ENCODE data around the gene CDC42SE2.
"Not testable (repeated sequence)": the region's sequence is repeated elsewhere in the genome, so short reads cannot be mapped to it uniquely, and the experiment has no call there.

The CDC42SE2 gene

DNA sequence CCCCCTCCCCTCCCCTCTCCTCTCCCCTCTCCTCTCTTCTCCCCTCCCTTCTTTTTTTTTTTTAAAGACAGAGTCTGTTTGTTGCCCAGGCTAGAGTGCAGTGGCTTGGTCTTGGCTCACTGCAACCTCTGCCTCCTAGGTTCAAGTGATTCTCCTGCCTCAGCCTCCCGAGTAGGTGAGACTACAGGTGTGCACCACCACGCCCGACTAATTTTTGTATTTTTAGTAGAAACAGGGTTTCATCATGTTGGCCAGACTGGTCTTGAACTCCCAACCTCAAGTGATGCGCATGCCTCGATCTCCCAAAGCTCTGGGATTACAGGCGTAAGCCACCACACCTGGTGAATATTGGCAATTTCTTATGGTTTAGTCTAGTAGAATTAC is 14.9 kb downstream of the CDC42SE2 start:
- not testable (repeated sequence) for H3K9ac ChIP-seq (ENCODE audit: low read depth, low read length); H3K36me3 ChIP-seq (ENCODE audit: control insufficient read depth, insufficient read depth, low read length); H3K4me3 ChIP-seq (ENCODE audit: low read depth, low read length); H3K27me3 ChIP-seq (ENCODE audit: control insufficient read depth, insufficient read depth, low read length); H3K9me3 ChIP-seq (ENCODE audit: control insufficient read depth, insufficient read depth, low read length); H3K4me1 ChIP-seq (ENCODE audit: control insufficient read depth, insufficient read depth, low read length); H3K27ac ChIP-seq (ENCODE audit: low read depth, low read length)

DNA sequence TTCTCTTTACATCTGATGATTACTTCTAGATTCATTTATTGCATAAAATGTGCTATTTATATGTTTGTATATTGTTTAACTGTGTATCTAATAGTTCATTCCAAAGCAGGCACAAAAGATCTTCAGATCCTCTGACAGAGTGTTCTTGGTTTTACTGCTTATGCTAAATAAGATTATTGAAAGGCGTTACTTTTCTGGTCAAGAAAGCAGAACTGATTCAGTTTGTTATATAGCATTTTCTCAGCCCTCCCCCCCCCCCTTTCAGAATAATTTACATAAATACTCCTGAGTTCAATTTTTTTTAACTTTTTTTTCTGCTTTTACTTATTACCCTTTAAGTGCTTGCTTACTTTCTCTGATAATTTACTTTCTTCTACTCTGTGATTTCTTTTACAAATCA is 15.4 kb downstream of the CDC42SE2 start:
- H3K4me1 ChIP-seq (ENCODE audit: control insufficient read depth, insufficient read depth, low read length): peaks cover 9% of the 10 kb centered on the region; the same call in 1 of the 2 replicates
- H3K9ac ChIP-seq (ENCODE audit: low read depth, low read length): no peak overlapping the region
- H3K4me3 ChIP-seq (ENCODE audit: low read depth, low read length): no peak overlapping the region
- no peaks in the 10 kb centered on the region for H3K27me3 ChIP-seq (ENCODE audit: control insufficient read depth, insufficient read depth, low read length)
- H3K27ac ChIP-seq (ENCODE audit: low read depth, low read length): no peak overlapping the region
- H3K36me3 ChIP-seq (ENCODE audit: control insufficient read depth, insufficient read depth, low read length): no peaks in the 10 kb centered on the region
- H3K9me3 ChIP-seq (ENCODE audit: control insufficient read depth, insufficient read depth, low read length): no peaks in the 10 kb centered on the region

DNA sequence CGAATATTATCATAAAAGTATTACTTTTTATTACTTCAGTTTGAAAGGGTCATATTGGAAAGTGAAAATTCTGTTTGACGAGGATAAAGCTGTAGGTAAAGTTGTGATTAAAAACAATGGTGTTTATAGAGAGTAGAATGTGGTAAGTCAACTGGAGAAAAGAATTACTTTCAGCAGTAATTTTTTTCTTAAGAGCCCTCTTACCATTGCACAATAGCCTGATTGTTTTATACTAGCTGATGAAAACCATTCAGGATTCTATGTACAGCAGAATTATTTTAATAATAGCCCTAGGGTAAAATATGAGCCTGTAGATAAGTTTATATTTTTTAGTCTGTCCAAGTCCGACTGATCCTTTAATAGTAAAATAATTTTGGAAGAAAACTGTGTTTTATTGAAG is 16.6 kb downstream of the CDC42SE2 start:
- Histone ChIP-seq H3K27me3 (ENCODE audit: control insufficient read depth, insufficient read depth, low read length) (no peaks in the 10 kb centered on the region), H3K36me3 (ENCODE audit: control insufficient read depth, insufficient read depth, low read length) (no peaks in the 10 kb centered on the region), H3K27ac (ENCODE audit: low read depth, low read length) (no peak overlapping the region), H3K4me1 (ENCODE audit: control insufficient read depth, insufficient read depth, low read length) (peaks cover 9% of the 10 kb centered on the region; the same call in 1 of the 2 replicates), H3K9ac (ENCODE audit: low read depth, low read length) (no peak overlapping the region), H3K9me3 (ENCODE audit: control insufficient read depth, insufficient read depth, low read length) (no peaks in the 10 kb centered on the region), H3K4me3 (ENCODE audit: low read depth, low read length) (no peak overlapping the region)

DNA sequence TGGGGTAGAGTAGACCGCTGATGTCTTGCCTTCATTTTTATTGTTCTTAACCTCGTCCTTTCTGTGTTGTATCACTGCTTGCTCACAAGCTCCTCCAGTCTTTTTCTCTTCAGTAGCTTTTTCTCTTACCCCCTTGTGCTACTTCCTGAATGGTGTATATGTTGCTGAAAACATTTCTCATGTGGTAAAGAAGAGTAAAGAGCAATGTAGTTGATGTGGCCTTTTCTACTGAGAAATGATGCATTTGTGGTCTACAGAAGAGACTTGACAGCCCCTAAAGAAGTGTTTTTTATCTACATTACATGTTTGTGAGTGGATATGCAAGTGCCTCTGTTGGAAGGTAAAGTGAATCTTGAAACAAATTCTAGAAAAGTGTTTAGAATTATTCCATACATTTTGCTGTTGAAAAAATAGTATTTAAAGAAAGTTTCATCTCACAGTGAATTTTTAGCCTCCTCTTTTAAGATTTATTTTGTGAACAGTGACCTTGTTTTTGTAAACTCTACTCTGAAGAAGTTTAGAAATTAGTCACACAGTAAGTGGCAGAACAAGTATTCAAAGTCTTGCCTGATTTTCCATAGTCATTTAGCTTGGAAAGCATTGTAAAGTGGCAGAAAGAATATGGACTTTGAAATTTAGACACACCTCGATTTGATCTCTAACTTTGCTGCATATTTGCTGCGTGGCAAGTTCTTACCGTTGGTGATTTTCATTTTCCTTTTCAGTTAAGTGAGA is 17.4 kb downstream of the CDC42SE2 start:
- Histone ChIP-seq H3K27ac (ENCODE audit: low read depth, low read length) (no peak overlapping the region), H3K36me3 (ENCODE audit: control insufficient read depth, insufficient read depth, low read length) (no peaks in the 10 kb centered on the region), H3K27me3 (ENCODE audit: control insufficient read depth, insufficient read depth, low read length) (no peaks in the 10 kb centered on the region), H3K4me1 (ENCODE audit: control insufficient read depth, insufficient read depth, low read length) (peaks cover 9% of the 10 kb centered on the region; the same call in 1 of the 2 replicates), H3K9ac (ENCODE audit: low read depth, low read length) (no peak overlapping the region), H3K9me3 (ENCODE audit: control insufficient read depth, insufficient read depth, low read length) (no peaks in the 10 kb centered on the region), H3K4me3 (ENCODE audit: low read depth, low read length) (no peak overlapping the region)

DNA sequence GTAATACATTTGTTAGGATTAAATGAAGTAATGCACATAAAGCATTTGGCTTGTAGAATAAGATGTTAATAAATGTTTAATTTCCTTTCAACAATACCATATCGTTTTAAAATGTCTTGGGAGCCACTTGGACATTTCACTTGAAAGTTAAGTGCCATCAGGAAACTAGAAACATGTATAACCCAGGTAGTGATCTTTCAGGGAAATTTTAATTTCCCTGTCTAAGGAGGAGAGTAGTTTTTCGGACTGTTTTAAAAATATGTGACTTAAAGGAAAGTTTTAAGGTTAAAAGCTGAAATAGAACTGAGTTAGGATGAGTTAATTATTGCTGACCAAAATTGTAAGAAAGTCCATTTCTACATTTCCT is 18.0 kb downstream of the CDC42SE2 start:
- Histone ChIP-seq H3K27ac (ENCODE audit: low read depth, low read length) (no peak overlapping the region), H3K36me3 (ENCODE audit: control insufficient read depth, insufficient read depth, low read length) (no peaks in the 10 kb centered on the region), H3K4me1 (ENCODE audit: control insufficient read depth, insufficient read depth, low read length) (peaks cover 9% of the 10 kb centered on the region; the same call in 1 of the 2 replicates), H3K9me3 (ENCODE audit: control insufficient read depth, insufficient read depth, low read length) (no peaks in the 10 kb centered on the region), H3K27me3 (ENCODE audit: control insufficient read depth, insufficient read depth, low read length) (no peaks in the 10 kb centered on the region), H3K4me3 (ENCODE audit: low read depth, low read length) (no peak overlapping the region), H3K9ac (ENCODE audit: low read depth, low read length) (no peak overlapping the region)

DNA sequence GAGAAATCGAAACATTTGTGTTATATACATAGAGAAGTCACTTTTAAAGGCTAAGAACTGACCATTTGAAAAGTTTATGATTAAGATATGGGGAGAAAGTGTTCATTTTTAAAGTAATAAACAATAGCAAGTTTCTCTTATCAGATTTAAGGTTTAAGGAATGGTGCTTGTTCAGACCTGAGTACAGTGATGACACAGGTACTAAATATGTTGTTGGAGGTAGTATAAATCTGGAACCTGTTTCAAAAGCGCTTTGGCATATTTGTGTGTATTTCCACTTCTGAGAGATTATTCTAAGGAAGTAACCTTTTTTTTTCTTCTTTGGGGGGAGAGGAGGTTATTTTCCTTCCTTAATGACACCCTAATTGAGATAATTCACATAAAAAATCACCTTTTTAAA is 18.4 kb downstream of the CDC42SE2 start:
- Histone ChIP-seq H3K36me3 (ENCODE audit: control insufficient read depth, insufficient read depth, low read length) (no peaks in the 10 kb centered on the region), H3K27me3 (ENCODE audit: control insufficient read depth, insufficient read depth, low read length) (no peaks in the 10 kb centered on the region), H3K4me1 (ENCODE audit: control insufficient read depth, insufficient read depth, low read length) (peaks cover 9% of the 10 kb centered on the region; the same call in 1 of the 2 replicates), H3K27ac (ENCODE audit: low read depth, low read length) (no peak overlapping the region), H3K9me3 (ENCODE audit: control insufficient read depth, insufficient read depth, low read length) (no peaks in the 10 kb centered on the region), H3K4me3 (ENCODE audit: low read depth, low read length) (no peak overlapping the region), H3K9ac (ENCODE audit: low read depth, low read length) (no peak overlapping the region)

DNA sequence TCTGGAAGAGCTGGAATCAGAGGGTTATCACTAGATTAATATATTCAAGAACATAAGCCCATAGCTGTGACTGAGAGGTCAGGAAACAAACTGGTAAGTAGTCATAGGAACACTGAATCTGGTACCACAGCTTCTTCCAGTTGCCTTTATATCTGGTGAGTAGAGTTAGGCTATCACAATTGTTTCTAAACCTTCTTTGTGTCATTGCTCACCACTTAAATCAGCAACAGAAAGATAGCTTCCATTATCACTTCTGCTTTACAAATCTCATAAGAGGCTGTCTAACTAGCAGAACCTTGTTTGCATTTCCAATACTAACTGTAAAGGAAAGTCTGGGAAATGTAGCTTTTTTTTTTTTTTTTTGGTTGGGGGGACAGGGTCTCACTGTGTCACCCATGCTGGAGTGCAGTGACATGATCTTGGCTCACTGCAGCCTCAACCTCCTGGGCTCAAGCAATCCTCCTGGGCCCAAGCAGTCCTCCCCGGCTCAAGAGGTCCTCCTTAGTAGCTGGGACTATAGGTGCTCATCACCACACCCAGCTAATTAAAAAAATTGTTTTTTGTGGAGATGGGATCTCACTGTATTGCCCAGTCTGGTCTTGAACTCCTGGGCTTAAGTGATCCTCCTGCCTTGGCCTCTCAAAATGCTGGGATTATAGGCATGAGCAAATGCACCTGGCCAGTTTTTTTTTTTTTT is 22.0 kb downstream of the CDC42SE2 start:
- H3K27ac ChIP-seq (ENCODE audit: low read depth, low read length): no peak overlapping the region
- H3K9ac ChIP-seq (ENCODE audit: low read depth, low read length): no peak overlapping the region
- no peak overlapping the region for H3K4me3 ChIP-seq (ENCODE audit: low read depth, low read length)
- H3K36me3 ChIP-seq (ENCODE audit: control insufficient read depth, insufficient read depth, low read length): no peaks in the 10 kb centered on the region
- H3K9me3 ChIP-seq (ENCODE audit: control insufficient read depth, insufficient read depth, low read length): no peaks in the 10 kb centered on the region
- peaks cover 5% of the 10 kb centered on the region; the same call in 1 of the 2 replicates for H3K4me1 ChIP-seq (ENCODE audit: control insufficient read depth, insufficient read depth, low read length)
- H3K27me3 ChIP-seq (ENCODE audit: control insufficient read depth, insufficient read depth, low read length): no peaks in the 10 kb centered on the region

DNA sequence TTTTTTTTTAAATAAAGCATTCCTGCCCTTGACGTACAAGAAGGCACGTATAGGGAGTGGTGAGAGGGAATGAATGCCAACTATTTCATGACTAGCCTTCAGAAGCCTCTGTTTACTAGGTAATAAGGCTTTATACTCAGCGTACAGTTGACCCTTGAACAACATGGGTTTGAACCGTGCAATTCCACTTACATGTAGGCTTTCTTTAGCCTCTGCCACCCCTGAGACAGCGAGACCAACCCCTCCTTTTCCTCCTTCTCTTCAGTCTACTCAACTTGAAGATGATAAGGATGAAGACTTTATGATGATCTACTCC is 22.5 kb downstream of the CDC42SE2 start:
- H3K36me3 ChIP-seq (ENCODE audit: control insufficient read depth, insufficient read depth, low read length): no peaks in the 10 kb centered on the region

DNA sequence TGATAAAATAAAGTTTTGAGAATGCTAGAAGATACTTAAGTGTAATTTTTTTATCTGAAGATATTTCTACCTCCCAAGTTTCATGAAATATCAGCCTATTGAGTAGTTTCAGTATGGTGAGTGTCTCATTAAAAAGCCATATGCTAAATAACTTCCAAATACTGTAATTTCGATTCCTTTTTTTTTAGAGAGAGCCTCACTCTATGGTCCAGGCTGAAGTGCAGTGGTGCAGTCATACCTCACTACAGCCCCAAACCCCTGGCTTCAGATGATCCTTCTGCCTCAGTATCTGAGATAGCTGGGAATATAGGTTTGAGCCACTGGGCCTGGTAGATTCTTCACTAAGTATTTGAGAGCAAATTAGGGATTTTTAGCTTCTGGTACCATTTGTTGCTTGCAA is 24.5 kb downstream of the CDC42SE2 start:
- Histone ChIP-seq H3K4me3 (ENCODE audit: low read depth, low read length) (no peak overlapping the region), H3K9ac (ENCODE audit: low read depth, low read length) (no peak overlapping the region), H3K36me3 (ENCODE audit: control insufficient read depth, insufficient read depth, low read length) (no peaks in the 10 kb centered on the region), H3K4me1 (ENCODE audit: control insufficient read depth, insufficient read depth, low read length) (no peaks in the 10 kb centered on the region), H3K27ac (ENCODE audit: low read depth, low read length) (no peak overlapping the region), H3K9me3 (ENCODE audit: control insufficient read depth, insufficient read depth, low read length) (no peaks in the 10 kb centered on the region), H3K27me3 (ENCODE audit: control insufficient read depth, insufficient read depth, low read length) (no peaks in the 10 kb centered on the region)

More for the DNA sequence above, 22.5 kb downstream of the CDC42SE2 start:
- no peaks in the 10 kb centered on the region for H3K9me3 ChIP-seq (ENCODE audit: control insufficient read depth, insufficient read depth, low read length)
- H3K4me3 ChIP-seq (ENCODE audit: low read depth, low read length): no peak overlapping the region
- no peaks in the 10 kb centered on the region for H3K27me3 ChIP-seq (ENCODE audit: control insufficient read depth, insufficient read depth, low read length)
- H3K4me1 ChIP-seq (ENCODE audit: control insufficient read depth, insufficient read depth, low read length): peaks cover under 1% of the 10 kb centered on the region; the same call in 1 of the 2 replicates
- no peak overlapping the region for H3K27ac ChIP-seq (ENCODE audit: low read depth, low read length)
- no peak overlapping the region for H3K9ac ChIP-seq (ENCODE audit: low read depth, low read length)

DNA sequence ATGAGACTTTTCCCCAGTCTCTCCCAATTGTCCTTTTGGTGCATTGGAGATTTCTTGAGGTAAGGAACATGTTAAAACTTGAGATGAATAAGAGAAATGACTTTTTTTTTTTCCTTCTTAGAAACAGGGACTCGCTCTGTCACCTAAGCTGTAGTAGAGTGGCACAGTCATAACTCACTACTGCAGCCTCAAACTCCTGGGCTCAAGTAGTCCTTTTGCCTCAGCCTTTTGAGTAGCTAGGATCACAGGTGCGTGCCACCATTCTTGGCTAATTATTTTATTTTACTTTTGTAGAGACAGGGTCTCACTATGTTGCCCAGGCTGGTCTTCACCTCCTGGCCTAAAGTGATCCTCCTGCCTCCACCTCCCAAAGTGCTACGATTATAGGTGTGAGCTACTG is 25.9 kb downstream of the CDC42SE2 start:
- no peak overlapping the region for H3K9ac ChIP-seq (ENCODE audit: low read depth, low read length)
- H3K4me3 ChIP-seq (ENCODE audit: low read depth, low read length): no peak overlapping the region
- no peaks in the 10 kb centered on the region for H3K9me3 ChIP-seq (ENCODE audit: control insufficient read depth, insufficient read depth, low read length)

DNA sequence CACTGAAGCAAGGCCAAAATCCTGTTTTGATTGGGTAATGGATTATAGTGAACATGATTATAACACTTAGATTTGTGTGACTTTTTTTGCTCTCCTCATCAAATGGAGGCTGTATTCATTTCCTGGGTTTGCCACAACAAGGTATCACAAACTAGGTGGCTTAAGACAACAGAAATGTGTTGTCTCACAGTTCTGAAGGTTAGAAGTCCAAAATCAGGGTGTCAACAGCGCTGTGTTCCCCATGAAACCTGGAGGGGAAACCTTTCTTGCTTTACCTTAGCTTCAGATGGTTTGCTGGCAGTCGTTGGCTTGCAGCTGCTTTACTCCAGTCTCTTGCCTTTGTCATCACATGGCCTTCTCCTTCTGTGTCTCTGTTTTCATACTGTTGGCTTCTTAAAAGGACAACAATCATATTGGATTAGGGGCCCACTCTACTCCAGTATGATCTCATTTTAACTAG is 32.4 kb downstream of the CDC42SE2 start:
- Histone ChIP-seq H3K9ac (ENCODE audit: low read depth, low read length) (no peak overlapping the region), H3K9me3 (ENCODE audit: control insufficient read depth, insufficient read depth, low read length) (no peaks in the 10 kb centered on the region), H3K36me3 (ENCODE audit: control insufficient read depth, insufficient read depth, low read length) (no peaks in the 10 kb centered on the region), H3K4me1 (ENCODE audit: control insufficient read depth, insufficient read depth, low read length) (0 out of 2 replicates have a peak, but pooled peaks cover 5% of the 10 kb centered on the region), H3K4me3 (ENCODE audit: low read depth, low read length) (no peak overlapping the region), H3K27ac (ENCODE audit: low read depth, low read length) (no peak overlapping the region), H3K27me3 (ENCODE audit: control insufficient read depth, insufficient read depth, low read length) (no peaks in the 10 kb centered on the region)

More for the DNA sequence above, 25.9 kb downstream of the CDC42SE2 start:
- H3K27me3 ChIP-seq (ENCODE audit: control insufficient read depth, insufficient read depth, low read length): no peaks in the 10 kb centered on the region
- no peaks in the 10 kb centered on the region for H3K4me1 ChIP-seq (ENCODE audit: control insufficient read depth, insufficient read depth, low read length)
- no peak overlapping the region for H3K27ac ChIP-seq (ENCODE audit: low read depth, low read length)
- H3K36me3 ChIP-seq (ENCODE audit: control insufficient read depth, insufficient read depth, low read length): no peaks in the 10 kb centered on the region

All from HUES48 (cell line).